Adrenal gland (tissue), 5 donors: ENCODE results near the gene RIPK1.
"Not testable (repeated sequence)": the region's sequence is repeated elsewhere in the genome, so short reads cannot be mapped to it uniquely, and the experiment has no call there.

Experiments used
- POLR2A ChIP-seq, 2 donors: fragments of 450-650 bp; IDR thresholded peaks; one replicate each; pipeline ENCODE4 v1.6.1; 2017; ENCODE audit warnings: antibody characterized with exemption in 2 of 2, mild to moderate bottlenecking in 2 of 2, moderate library complexity in 1 of 2
- TF ChIP-seq, protein P1 (sequence below), 6 experiments: fragments of 450-650 bp in 4 of 6; fragments of 200-600 bp in 2 of 6; sonication (generic) in 1 of 6; IDR thresholded peaks; 1 replicate in 5 of 6; 2 replicates in 1 of 6; pipeline versions ENCODE4 v1.5.1 to v1.8.0; 2016 to 2021; ENCODE audit warnings: antibody characterized with exemption in 6 of 6, mild to moderate bottlenecking in 2 of 6, moderate library complexity in 1 of 6
- donor health status: DM: no; HTN: no; CAD: no.

DNA sequence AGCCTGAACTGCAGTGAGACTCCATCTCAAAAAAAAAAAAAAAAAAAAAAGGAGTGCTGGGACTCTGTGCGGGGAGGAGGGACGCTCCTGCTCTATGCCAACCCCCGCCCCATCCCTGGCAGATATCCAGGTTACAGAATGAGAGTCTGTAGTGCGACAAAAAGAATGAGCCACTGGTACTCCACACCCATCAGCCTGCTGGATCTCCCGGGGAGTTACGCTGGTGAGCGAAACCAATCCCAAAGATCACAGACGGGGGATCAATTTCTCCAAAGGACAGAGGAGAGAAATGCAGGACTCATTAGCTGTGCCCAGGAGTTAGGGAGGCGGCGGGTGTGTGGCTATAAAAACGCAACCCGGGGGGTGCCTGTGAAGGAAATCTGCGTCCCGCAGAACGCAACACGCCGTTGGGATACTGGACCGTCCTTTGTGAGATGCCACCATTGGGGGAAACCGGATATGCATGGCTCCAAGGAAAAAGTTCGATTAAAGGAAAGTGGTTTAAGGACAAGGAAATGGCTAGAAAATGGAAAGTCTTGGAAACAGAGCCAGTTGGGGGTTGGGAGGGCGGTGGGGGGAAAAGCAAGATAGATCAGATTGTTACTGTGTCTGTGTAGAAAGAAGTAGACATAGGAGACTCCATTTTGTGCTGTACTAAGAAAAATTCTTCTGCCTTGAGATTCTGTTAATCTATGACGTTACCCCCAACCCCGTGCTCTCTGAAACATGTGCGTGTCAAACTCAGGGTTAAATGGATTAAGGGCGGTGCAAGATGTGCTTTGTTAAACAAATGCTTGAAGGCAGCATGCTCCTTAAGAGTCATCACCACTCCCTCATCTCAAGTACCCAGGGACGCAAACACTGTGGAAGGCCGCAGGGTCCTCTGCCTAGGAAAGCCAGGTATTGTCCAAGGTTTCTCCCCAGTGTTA, 13.8 kb upstream of the RIPK1 start:
- TF ChIP-seq, protein P1, sequence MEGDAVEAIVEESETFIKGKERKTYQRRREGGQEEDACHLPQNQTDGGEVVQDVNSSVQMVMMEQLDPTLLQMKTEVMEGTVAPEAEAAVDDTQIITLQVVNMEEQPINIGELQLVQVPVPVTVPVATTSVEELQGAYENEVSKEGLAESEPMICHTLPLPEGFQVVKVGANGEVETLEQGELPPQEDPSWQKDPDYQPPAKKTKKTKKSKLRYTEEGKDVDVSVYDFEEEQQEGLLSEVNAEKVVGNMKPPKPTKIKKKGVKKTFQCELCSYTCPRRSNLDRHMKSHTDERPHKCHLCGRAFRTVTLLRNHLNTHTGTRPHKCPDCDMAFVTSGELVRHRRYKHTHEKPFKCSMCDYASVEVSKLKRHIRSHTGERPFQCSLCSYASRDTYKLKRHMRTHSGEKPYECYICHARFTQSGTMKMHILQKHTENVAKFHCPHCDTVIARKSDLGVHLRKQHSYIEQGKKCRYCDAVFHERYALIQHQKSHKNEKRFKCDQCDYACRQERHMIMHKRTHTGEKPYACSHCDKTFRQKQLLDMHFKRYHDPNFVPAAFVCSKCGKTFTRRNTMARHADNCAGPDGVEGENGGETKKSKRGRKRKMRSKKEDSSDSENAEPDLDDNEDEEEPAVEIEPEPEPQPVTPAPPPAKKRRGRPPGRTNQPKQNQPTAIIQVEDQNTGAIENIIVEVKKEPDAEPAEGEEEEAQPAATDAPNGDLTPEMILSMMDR (IDR thresholded peaks at IDR 0.05) = not testable (repeated sequence)
- TF ChIP-seq POLR2A (IDR thresholded peaks at IDR 0.05) = not testable (repeated sequence)
